GM12878 (cell line): ENCODE results near the gene ZNF174. TPM values are rescaled to one million over a fixed set of nuclear protein-coding genes. Genes with fewer than 3 reads are reported as not detected.

Experiments used
- ATAC-seq: fragments of 200-7000 bp; cut with Tn5 transposase; 3 replicates; pipeline ENCODE4 v1.9.1; 2020; ENCODE audit warnings: mild to moderate bottlenecking, moderate library complexity
- BruUV-seq: library from RNA; stranded (reverse); fragments of 400-500 nt; replicated peaks from 2 replicates; lab custom pipeline; 2021; lab: Mats Ljungman, UMichigan
- CTCF ChIA-PET: fragments of 300-600 bp; sonication (Branson Sonifier 250); formaldehyde crosslinking; extraction: SDS; loops from one replicate; lab custom pipeline; 2021; ENCODE audit warnings: inconsistent platforms; lab: Yijun Ruan, JAX
- POLR2A ChIA-PET: fragments of 350-600 bp; formaldehyde crosslinking; extraction: SDS; loops from one replicate; lab custom pipeline; 2021; ENCODE audit warnings: inconsistent platforms; lab: Charles Lee
- RAD21 ChIA-PET: fragments of 300-600 bp; sonication (Branson Sonifier 250); formaldehyde crosslinking; loops from one replicate; lab custom pipeline; 2023; ENCODE audit warnings: antibody characterized with exemption; ENCODE audit not compliant: unreplicated experiment; lab: Charles Lee
- SMC1A ChIA-PET: fragments of 300-600 bp; sonication (Branson Sonifier 250); formaldehyde crosslinking; loops from one replicate; lab custom pipeline; 2023; ENCODE audit not compliant: unreplicated experiment, uncharacterized antibody; lab: Charles Lee
- DNase-seq: peaks from one replicate; pipeline ENCODE4 v3.0.0-alpha.2; 2011; ENCODE audit warnings: low read depth, low spot score
- FAIRE-seq: peaks from 3 replicates; lab custom pipeline; 2011; peaks lifted over from hg19 to GRCh38; lab: Jason Lieb, UNC
- H2AFZ ChIP-seq: 2 replicates; pipeline ENCODE4 v1.6.0; 2011; ENCODE audit warnings: low read depth, low read length, control low read depth; ENCODE audit not compliant: control insufficient read depth
- H3K27ac ChIP-seq: 2 replicates; pipeline ENCODE4 v1.5.1; 2011; ENCODE audit warnings: control low read depth; ENCODE audit not compliant: control insufficient read depth, insufficient read depth
- H3K27me3 ChIP-seq, 2 experiments: replicated peaks in 1 of 2; 2 replicates each; pipeline versions ENCODE4 v1.6.0 to v1.6.1; 2011; ENCODE audit warnings: low read length in 1 of 2; ENCODE audit not compliant: control insufficient read depth in 2 of 2, insufficient read depth in 2 of 2
- H3K36me3 ChIP-seq, 2 experiments: 2 replicates each; pipeline ENCODE4 v1.5.1; 2011; ENCODE audit warnings: low read length in 1 of 2; ENCODE audit not compliant: control insufficient read depth in 2 of 2, insufficient read depth in 2 of 2
- H3K4me1 ChIP-seq: 2 replicates; pipeline ENCODE4 v1.6.1; 2011; ENCODE audit warnings: mild to moderate bottlenecking, low read length, moderate library complexity, mixed read lengths; ENCODE audit not compliant: control insufficient read depth, insufficient read depth
- H3K4me2 ChIP-seq: 2 replicates; pipeline ENCODE4 v1.6.0; 2011; ENCODE audit warnings: control low read depth; ENCODE audit not compliant: control insufficient read depth, insufficient read depth
- H3K4me3 ChIP-seq: fragments of 200-600 bp; sonication (generic); 2 replicates; pipeline ENCODE4 v1.5.1; 2016
- H3K79me2 ChIP-seq: 2 replicates; pipeline ENCODE4 v1.6.0; 2011; ENCODE audit warnings: low read length; ENCODE audit not compliant: control insufficient read depth, insufficient read depth
- H3K9ac ChIP-seq: 2 replicates; pipeline ENCODE4 v1.8.0; 2011; ENCODE audit warnings: low read length, control low read depth, mixed read lengths; ENCODE audit not compliant: control insufficient read depth, insufficient read depth
- H3K9me3 ChIP-seq: replicated peaks from 3 replicates; pipeline ENCODE4 v1.5.1; 2011; ENCODE audit warnings: mild to moderate bottlenecking, low read length; ENCODE audit not compliant: control insufficient read depth, insufficient read depth
- H4K20me1 ChIP-seq: 2 replicates; pipeline ENCODE4 v1.6.0; 2011; ENCODE audit not compliant: control insufficient read depth, insufficient read depth
- BCL11A ChIP-seq: IDR thresholded peaks from 2 replicates; pipeline ENCODE4 v1.6.1; 2011; ENCODE audit warnings: low read depth, low read length
- BHLHE40 ChIP-seq, 2 experiments: fragments of 450-650 bp in 1 of 2; IDR thresholded peaks; 2 replicates each; pipeline ENCODE4 v1.6.1; 2011 to 2017; ENCODE audit warnings: low read depth in 2 of 2, borderline replicate concordance in 1 of 2, improper control_type of control experiment in 1 of 2, low read length in 1 of 2, mild to moderate bottlenecking in 1 of 2
- CBFB ChIP-seq: IDR thresholded peaks from 2 replicates; pipeline ENCODE4 v1.6.1; 2016; ENCODE audit warnings: antibody characterized with exemption, low read depth
- CHD1 ChIP-seq: IDR thresholded peaks from 2 replicates; pipeline ENCODE4 v1.6.1; 2012; ENCODE audit warnings: low read depth, low read length, improper control_type of control experiment
- CREB1 ChIP-seq: IDR thresholded peaks from 2 replicates; pipeline ENCODE4 v1.6.1; 2012; ENCODE audit warnings: low read depth, mild to moderate bottlenecking, inconsistent platforms
- CUX1 ChIP-seq: IDR thresholded peaks from 2 replicates; pipeline ENCODE4 v1.6.1; 2012; ENCODE audit warnings: improper control_type of control experiment, low read depth, low read length; ENCODE audit not compliant: insufficient replicate concordance
- HCFC1 ChIP-seq: fragments of 150-350 bp; IDR thresholded peaks from 2 replicates; pipeline ENCODE4 v1.6.1; 2014; ENCODE audit warnings: low read length
- IRF4 ChIP-seq: IDR thresholded peaks from 2 replicates; pipeline ENCODE4 v1.6.1; 2011; ENCODE audit warnings: low read depth, low read length
- PRDM15 ChIP-seq: fragments of 450-650 bp; formaldehyde crosslinking; IDR thresholded peaks from 2 replicates; pipeline ENCODE4 v1.4.0; 2020; ENCODE audit warnings: mild to moderate bottlenecking, moderate library complexity
- SMAD5 ChIP-seq: IDR thresholded peaks from 2 replicates; pipeline ENCODE4 v1.6.1; 2016; ENCODE audit warnings: antibody characterized with exemption, low read depth
- SPI1 ChIP-seq: IDR thresholded peaks from 2 replicates; pipeline ENCODE4 v1.6.1; 2011; ENCODE audit warnings: low read depth, mild to moderate bottlenecking, low read length, moderate library complexity, borderline replicate concordance; ENCODE audit not compliant: insufficient read depth
- WGBS: methylation state at CpG from one replicate; pipeline ENCODE4 v1.1.6; 2016; ENCODE audit warnings: low lambda C conversion rate; ENCODE audit not compliant: insufficient replicate concordance, insufficient coverage; ENCODE audit errors: missing lambda C conversion rate; 5-methylcytosine and 5-hydroxymethylcytosine counted together
- in situ Hi-C: fragments of 300-500 bp; cut with MboI; formaldehyde crosslinking; loops from 9 replicates; pipeline ENCODE4 v1.14.3; 2018; ENCODE audit warnings: mixed read lengths
- intact Hi-C: fragments of 100-400 bp; cut with micrococcal nuclease; formaldehyde crosslinking; loops from one replicate; pipeline ENCODE4 v1.14.2; 2022; ENCODE audit not compliant: unreplicated experiment
- polyA plus RNA-seq, 11 experiments: library from polyadenylated mRNA; depleted of rRNA in 4 of 11; unstranded in 6 of 11; stranded (reverse) in 5 of 11; fragments of >200 nt; fragmentation: Nextera tagmentation in 4 of 11; fragmentation: Illumina TruSeq in 1 of 11; extraction: Ambion mirVana in 4 of 11; extraction: Trizol in 1 of 11; gene quantifications; 1 replicate in 1 of 11; 2 replicates in 10 of 11; pipeline versions ENCODE4 v1.2.1 to v1.2.3, GENCODE V29; 2011 to 2016; ENCODE audit warnings: inconsistent platforms in 2 of 11, missing spikeins in 2 of 11, low read depth in 1 of 11
- total RNA-seq, 4 experiments: library from RNA; depleted of rRNA in 3 of 4; stranded (reverse); fragments of >200 nt in 3 of 4; fragmentation: Illumina TruSeq in 1 of 4; extraction: Trizol in 1 of 4; gene quantifications; 2 replicates each; pipeline versions ENCODE4 v1.2.1 to v1.2.3, GENCODE V29; 2013 to 2021

ZNF174 gene
- total and polyA plus RNA-seq, 10 of the 15 experiments (the other 5 are each of a cell fraction or from before 2014, with no cell fraction given), result 3.0 to 14.3 (median 10.1) TPM

- 0 out of 2 replicates have a peak, but pooled peaks have one; percentile 19 for TF ChIP-seq CREB1
- TF ChIP-seq SMAD5, result peak; percentile 57; the same call in 1 of the 2 replicates
- TF ChIP-seq CBFB, result peak; percentile 48; the same call in 1 of the 2 replicates
- TF ChIP-seq BCL11A, result no peak
- TF ChIP-seq IRF4, result no peak
- peak; percentile 35; the same call in 1 of the 2 replicates for TF ChIP-seq SPI1
Observed at GRCh38 chr16:3443108-3444031, 42.4 kb downstream of the ZNF174 start, which contains the start of the genes NAA60 and ZNF597 (continued).

- peak; percentile 71 for ATAC-seq
- no peaks in the 10 kb centered on the region for H4K20me1 ChIP-seq
- no peaks in the 10 kb centered on the region for H3K4me1 ChIP-seq
- no peak overlapping the region for H2AFZ ChIP-seq
- peaks cover 18% of the 10 kb centered on the region for H3K79me2 ChIP-seq
- BruUV-seq, result TSS peak; percentile 92
- ChIA-PET POLR2A (interaction anchor here (0.6 to 2.1 kb wide), 6 partner anchors 13 to 161 kb away, joined by 3 to 10 read pairs (median 4); partner anchors contain the start of genes ZNF174, ZNF263 and ZSCAN32), SMC1A (interaction anchor here (0.7 to 2.7 kb wide), 8 partner anchors 9 to 179 kb away, joined by 3 to 11 read pairs (median 4); partner anchors contain the start of genes ZNF174 and ZSCAN32), RAD21 (interaction anchor here (0.9 to 1.1 kb wide), 3 partner anchors 9 to 161 kb away, joined by 3 to 6 read pairs (median 5); partner anchors contain the start of genes ZNF174 and ZSCAN32), CTCF (interaction anchor here (1.0 to 2.2 kb wide), 8 partner anchors 13 to 310 kb away, joined by 3 to 12 read pairs (median 4); partner anchors contain the start of genes ZNF174 and ZSCAN32)
- no peaks in the 10 kb centered on the region; the same call in 2 of the 3 replicates for H3K9me3 ChIP-seq
- H3K27ac ChIP-seq, result peak overlapping the region; percentile 75
- H3K9ac ChIP-seq, result peak overlapping the region; percentile 54
- H3K27me3 ChIP-seq, result no peaks in the 10 kb centered on the region
- no peak for DNase-seq
- peak overlapping the region; percentile 74 for H3K4me3 ChIP-seq
- H3K36me3 ChIP-seq, result no peaks in the 10 kb centered on the region; a peak in 1 of 4 replicates
- intact Hi-C loops (no loop called here), in situ Hi-C loops (no loop called here)
- H3K4me2 ChIP-seq, result 0 out of 2 replicates have a peak overlapping the region, but pooled peaks have one; percentile 29
- 35% methylated on average over 10 of the region's 10 CpGs for WGBS
- FAIRE-seq, result no peak
- TF ChIP-seq BHLHE40 (IDR thresholded peaks at IDR 0.05; ENCODE audit: borderline replicate concordance in 1 of 2, low read depth in 2 of 2, low read length in 1 of 2) (no peak), SPI1 (no peak), HCFC1 (no peak), CHD1 (no peak), PRDM15 (CRISPR knock-in tag) (no peak), CUX1 (no peak)
Observed at GRCh38 chr16:3444032-3444388, 43.0 kb downstream of the ZNF174 start.
